ENCODE results near the gene PSG7. TPM values are rescaled to one million over a fixed set of nuclear protein-coding genes. Genes with fewer than 3 reads are reported as not detected.
"Not testable (repeated sequence)": the region's sequence is repeated elsewhere in the genome, so short reads cannot be mapped to it uniquely, and the experiment has no call there.

PSG7 gene
- total RNA-seq, 1 experiment from 2014 or later: not detected

DNA sequence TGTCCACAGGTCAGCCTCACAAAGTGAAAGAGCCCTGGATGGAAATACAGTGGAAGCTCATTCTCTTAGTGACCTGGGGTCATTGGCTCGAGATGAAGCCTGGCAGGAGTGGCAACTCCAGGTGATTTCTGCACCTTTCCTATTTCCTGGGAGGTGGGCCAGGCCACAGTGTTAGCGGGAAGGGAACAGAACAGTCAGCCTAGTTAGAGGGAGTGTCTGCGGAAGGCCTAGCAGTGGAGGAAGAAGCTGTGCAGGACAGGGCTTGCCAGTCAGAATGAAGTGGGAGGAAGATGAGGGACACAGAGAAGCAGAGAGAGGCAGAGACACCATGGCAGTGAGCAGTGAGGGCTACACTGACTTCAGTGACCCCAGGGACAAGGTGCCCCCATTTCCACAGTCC, 3.6 kb downstream of the PSG7 start:
- H3K36me3 ChIP-seq (ENCODE audit: low read depth); H3K4me3 ChIP-seq; H3K79me2 ChIP-seq (ENCODE audit: low read depth); H3K4me2 ChIP-seq; H3K9me2 ChIP-seq (ENCODE audit: insufficient read depth); CTCF ChIA-PET; H4K20me1 ChIP-seq (ENCODE audit: insufficient read depth); H3K27me3 ChIP-seq (ENCODE audit: insufficient read depth, low read depth); H2AFZ ChIP-seq; H3K9me3 ChIP-seq (ENCODE audit: insufficient read depth, low read depth); POLR2A ChIA-PET (ENCODE audit: unreplicated experiment): not testable (repeated sequence)
- H3K4me1 ChIP-seq (replicated peaks; ENCODE audit: insufficient read depth): peaks cover 14% of the 10 kb centered on the region
- peaks cover 14% of the 10 kb centered on the region; the same call in 1 of the 2 replicates for H3F3A ChIP-seq (ENCODE audit: insufficient read depth, low read depth)
- peak in 1 of 2 experiments; percentile 10 for DNase-seq
- TSS peak; percentile 31 for BruUV-seq (replicated peaks)
- intact Hi-C loops (cut with micrococcal nuclease; ENCODE audit: unreplicated experiment): loop anchor here (5.0 kb wide), 1 partner anchor 154 kb away; no protein-coding TSS in a partner anchor
- peak overlapping the region; percentile 54 for H3K27ac ChIP-seq

- Histone ChIP-seq H3F3A (ENCODE audit: insufficient read depth, low read depth) (peaks cover 14% of the 10 kb centered on the region; the same call in 1 of the 2 replicates), H3K4me2 (peak overlapping the region; percentile 21; the same call in 1 of the 2 replicates), H3K4me1 (replicated peaks; ENCODE audit: insufficient read depth) (peaks cover 14% of the 10 kb centered on the region), H3K27ac (peak overlapping the region; percentile 62)
- H3K36me3 ChIP-seq (ENCODE audit: low read depth); H3K9me2 ChIP-seq (ENCODE audit: insufficient read depth); H3K27me3 ChIP-seq (ENCODE audit: insufficient read depth, low read depth); H4K20me1 ChIP-seq (ENCODE audit: insufficient read depth); H3K79me2 ChIP-seq (ENCODE audit: low read depth); POLR2A ChIA-PET (ENCODE audit: unreplicated experiment); H2AFZ ChIP-seq; H3K4me3 ChIP-seq; BruUV-seq (replicated peaks); H3K9me3 ChIP-seq (ENCODE audit: insufficient read depth, low read depth): not testable (repeated sequence)
- peak; percentile 60 to 78 for DNase-seq
- CTCF ChIA-PET: interaction anchor here (0.6 kb wide), 1 partner anchor 88 kb away, joined by 3 read pairs; no protein-coding TSS in a partner anchor
- intact Hi-C loops (cut with micrococcal nuclease; ENCODE audit: unreplicated experiment): loop anchor here (5.0 kb wide), 1 partner anchor 155 kb away; no protein-coding TSS in a partner anchor
Observed at GRCh38 chr19:42932485-42933101, 4.4 kb downstream of the PSG7 start.

DNA sequence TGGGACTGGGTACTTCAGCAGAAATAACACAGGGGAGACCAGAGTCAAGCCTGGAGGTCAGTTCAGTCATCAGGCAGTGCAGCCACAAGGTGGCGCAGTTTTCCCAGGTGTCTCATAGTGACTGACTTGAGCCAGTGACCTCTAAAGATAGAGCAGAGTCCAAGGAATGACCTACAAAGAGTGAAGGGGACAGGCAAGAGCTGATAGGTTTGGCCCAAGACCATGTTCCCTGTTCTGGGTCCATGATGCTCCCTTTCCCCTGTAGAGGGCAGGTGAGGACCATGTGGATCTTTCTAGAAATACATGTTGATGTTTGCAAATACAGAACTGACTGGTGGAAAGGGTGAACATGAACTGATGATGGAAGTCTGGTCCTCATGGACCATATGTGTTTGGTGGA, 6.8 kb downstream of the PSG7 start:
- peak; percentile 32 to 58 for DNase-seq
- TF ChIP-seq, protein P1, sequence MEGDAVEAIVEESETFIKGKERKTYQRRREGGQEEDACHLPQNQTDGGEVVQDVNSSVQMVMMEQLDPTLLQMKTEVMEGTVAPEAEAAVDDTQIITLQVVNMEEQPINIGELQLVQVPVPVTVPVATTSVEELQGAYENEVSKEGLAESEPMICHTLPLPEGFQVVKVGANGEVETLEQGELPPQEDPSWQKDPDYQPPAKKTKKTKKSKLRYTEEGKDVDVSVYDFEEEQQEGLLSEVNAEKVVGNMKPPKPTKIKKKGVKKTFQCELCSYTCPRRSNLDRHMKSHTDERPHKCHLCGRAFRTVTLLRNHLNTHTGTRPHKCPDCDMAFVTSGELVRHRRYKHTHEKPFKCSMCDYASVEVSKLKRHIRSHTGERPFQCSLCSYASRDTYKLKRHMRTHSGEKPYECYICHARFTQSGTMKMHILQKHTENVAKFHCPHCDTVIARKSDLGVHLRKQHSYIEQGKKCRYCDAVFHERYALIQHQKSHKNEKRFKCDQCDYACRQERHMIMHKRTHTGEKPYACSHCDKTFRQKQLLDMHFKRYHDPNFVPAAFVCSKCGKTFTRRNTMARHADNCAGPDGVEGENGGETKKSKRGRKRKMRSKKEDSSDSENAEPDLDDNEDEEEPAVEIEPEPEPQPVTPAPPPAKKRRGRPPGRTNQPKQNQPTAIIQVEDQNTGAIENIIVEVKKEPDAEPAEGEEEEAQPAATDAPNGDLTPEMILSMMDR (conservative IDR thresholded peaks at IDR 0.05): peak; percentile 73; the same call in 1 of the 2 replicates
- H3K36me3 ChIP-seq (ENCODE audit: low read depth); H3K9me3 ChIP-seq (ENCODE audit: insufficient read depth, low read depth); BruUV-seq (replicated peaks); H3K4me3 ChIP-seq; H3K27ac ChIP-seq; H3K4me2 ChIP-seq; H3K9me2 ChIP-seq (ENCODE audit: insufficient read depth); H3K79me2 ChIP-seq (ENCODE audit: low read depth); POLR2A ChIA-PET (ENCODE audit: unreplicated experiment); H3K27me3 ChIP-seq (ENCODE audit: insufficient read depth, low read depth); H4K20me1 ChIP-seq (ENCODE audit: insufficient read depth); H2AFZ ChIP-seq; CTCF ChIA-PET: not testable (repeated sequence)
- peaks cover 14% of the 10 kb centered on the region; the same call in 1 of the 2 replicates for H3F3A ChIP-seq (ENCODE audit: insufficient read depth, low read depth)
- intact Hi-C loops (cut with micrococcal nuclease; ENCODE audit: unreplicated experiment): loop anchor here (5.0 kb wide), 1 partner anchor 157 kb away; no protein-coding TSS in a partner anchor
- peaks cover 14% of the 10 kb centered on the region for H3K4me1 ChIP-seq (replicated peaks; ENCODE audit: insufficient read depth)

DNA sequence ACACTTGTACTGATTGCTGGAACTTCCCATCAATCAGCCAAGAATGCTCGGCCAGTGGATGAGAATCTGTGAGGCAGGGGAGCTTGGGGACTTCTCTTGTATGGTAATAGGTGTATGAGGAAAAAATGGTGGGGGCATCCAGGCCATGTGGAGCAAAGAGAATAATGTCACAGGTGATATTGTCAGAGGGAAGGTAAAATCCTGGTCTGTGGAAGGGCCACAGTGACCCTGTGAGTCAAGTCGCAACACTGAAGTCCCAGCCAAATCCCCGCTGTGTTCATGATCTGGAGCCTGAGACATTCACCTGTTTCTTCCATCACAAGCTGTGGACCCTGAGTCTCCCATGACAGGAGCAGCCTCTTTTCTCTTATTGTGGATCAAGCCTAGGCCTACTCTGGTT, 8.1 kb downstream of the PSG7 start:
- H3K9me3 ChIP-seq (ENCODE audit: insufficient read depth, low read depth): no peaks in the 10 kb centered on the region
- no peaks in the 10 kb centered on the region for H3K9me2 ChIP-seq (ENCODE audit: insufficient read depth)
- H4K20me1 ChIP-seq (ENCODE audit: insufficient read depth): no peaks in the 10 kb centered on the region
- no peak overlapping the region for H3K4me3 ChIP-seq
- no peak overlapping the region for H3K27ac ChIP-seq
- CTCF ChIA-PET: no interaction called here
- H3K36me3 ChIP-seq (ENCODE audit: low read depth): no peaks in the 10 kb centered on the region
- H3K4me2 ChIP-seq: no peak overlapping the region
- DNase-seq: no peak
- BruUV-seq (replicated peaks): no TSS peak
- no peaks in the 10 kb centered on the region for H3K27me3 ChIP-seq (ENCODE audit: insufficient read depth, low read depth)
- TF ChIP-seq, protein P1 (conservative IDR thresholded peaks at IDR 0.05): no peak
- no peak for TF ChIP-seq EZH2 (IDR thresholded peaks at IDR 0.05; ENCODE audit: low read depth)
- no peak overlapping the region for H2AFZ ChIP-seq
- H3K79me2 ChIP-seq (ENCODE audit: low read depth): no peaks in the 10 kb centered on the region
- peaks cover 14% of the 10 kb centered on the region for H3K4me1 ChIP-seq (replicated peaks; ENCODE audit: insufficient read depth)
- POLR2A ChIA-PET (ENCODE audit: unreplicated experiment): no interaction called here
- intact Hi-C loops (cut with micrococcal nuclease; ENCODE audit: unreplicated experiment): no loop called here
- peaks cover 14% of the 10 kb centered on the region; the same call in 1 of the 2 replicates for H3F3A ChIP-seq (ENCODE audit: insufficient read depth, low read depth)
